Fibroblast of the aortic adventitia (primary cell): ENCODE results near the gene SLC39A1. TPM values are rescaled to one million over a fixed set of nuclear protein-coding genes. Genes with fewer than 3 reads are reported as not detected.

ENCODE experiments used
- DNase-seq: peaks from one replicate; pipeline ENCODE4 v3.0.0-alpha.2; 2010; ENCODE audit warnings: low read depth
- H3K4me3 ChIP-seq: 2 replicates; pipeline ENCODE4 v1.5.1; 2011; ENCODE audit warnings: low read depth, mild to moderate bottlenecking, control low read depth, low read length, moderate library complexity
- total RNA-seq: library from RNA; depleted of rRNA; stranded (reverse); fragments of >200 nt; gene quantifications from 2 replicates; pipeline ENCODE4 v1.2.3, GENCODE V29; 2012; ENCODE audit warnings: low replicate concordance
- TF ChIP-seq, protein P1 (sequence below): IDR thresholded peaks from 2 replicates; pipeline ENCODE4 v1.5.1; 2011; ENCODE audit warnings: mild to moderate bottlenecking, low read length, control low read depth, inconsistent platforms; ENCODE audit not compliant: insufficient read depth

The SLC39A1 gene
- total RNA-seq, 1 donor: 85.9 TPM

DNA sequence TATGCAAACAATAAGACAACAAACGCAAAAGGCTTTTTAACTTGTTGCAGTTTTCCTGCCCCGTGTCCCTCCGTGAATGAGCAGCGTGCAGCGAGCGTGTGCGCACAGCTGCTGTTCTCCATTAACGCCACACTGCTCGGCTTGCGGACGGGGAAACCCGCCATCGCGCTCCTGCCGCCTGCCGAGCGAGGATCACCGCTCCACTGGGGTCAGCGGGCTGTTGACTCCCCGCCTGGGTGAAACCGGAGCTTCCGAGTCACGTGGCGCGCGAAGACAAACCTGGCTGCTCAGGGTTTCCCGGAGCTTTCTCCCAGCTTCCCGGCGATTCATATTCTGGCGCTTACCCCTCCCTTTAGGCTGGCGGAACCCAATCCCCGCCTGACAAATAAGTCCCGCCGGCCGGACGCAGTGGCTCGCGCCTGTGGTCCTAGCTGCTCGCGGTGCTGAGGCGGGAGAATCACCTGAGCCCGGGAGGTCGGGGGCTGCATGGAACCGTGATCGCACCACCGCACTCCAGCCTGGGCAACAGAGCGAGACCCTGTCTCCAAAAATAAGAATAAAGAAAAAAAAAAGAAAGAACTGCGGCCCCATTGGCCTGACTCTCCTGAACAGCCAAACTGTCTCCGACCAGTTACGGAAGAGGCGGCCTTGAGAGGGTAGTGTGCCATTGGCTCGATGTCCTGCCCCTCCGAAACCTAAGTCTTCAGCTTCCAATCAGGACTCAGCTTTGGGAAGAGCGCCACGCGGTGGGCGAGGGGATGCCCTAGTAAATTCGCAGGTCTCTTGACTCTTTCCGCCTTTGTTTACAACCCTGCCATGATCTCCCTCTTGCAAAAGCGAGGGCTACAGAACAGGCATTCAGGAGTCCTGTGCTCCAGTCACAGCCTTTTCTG lies 4.0 kb upstream of the SLC39A1 start, which contains the start of gene CREB3L4:
CREB3L4 (plus strand) TSS at position 796 of the 893 bp plus-strand sequence. CDS start 624 bp downstream, outside the sequence.
- TF ChIP-seq, protein P1, sequence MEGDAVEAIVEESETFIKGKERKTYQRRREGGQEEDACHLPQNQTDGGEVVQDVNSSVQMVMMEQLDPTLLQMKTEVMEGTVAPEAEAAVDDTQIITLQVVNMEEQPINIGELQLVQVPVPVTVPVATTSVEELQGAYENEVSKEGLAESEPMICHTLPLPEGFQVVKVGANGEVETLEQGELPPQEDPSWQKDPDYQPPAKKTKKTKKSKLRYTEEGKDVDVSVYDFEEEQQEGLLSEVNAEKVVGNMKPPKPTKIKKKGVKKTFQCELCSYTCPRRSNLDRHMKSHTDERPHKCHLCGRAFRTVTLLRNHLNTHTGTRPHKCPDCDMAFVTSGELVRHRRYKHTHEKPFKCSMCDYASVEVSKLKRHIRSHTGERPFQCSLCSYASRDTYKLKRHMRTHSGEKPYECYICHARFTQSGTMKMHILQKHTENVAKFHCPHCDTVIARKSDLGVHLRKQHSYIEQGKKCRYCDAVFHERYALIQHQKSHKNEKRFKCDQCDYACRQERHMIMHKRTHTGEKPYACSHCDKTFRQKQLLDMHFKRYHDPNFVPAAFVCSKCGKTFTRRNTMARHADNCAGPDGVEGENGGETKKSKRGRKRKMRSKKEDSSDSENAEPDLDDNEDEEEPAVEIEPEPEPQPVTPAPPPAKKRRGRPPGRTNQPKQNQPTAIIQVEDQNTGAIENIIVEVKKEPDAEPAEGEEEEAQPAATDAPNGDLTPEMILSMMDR: peak; percentile 53
- DNase-seq: peak; percentile 99
- H3K4me3 ChIP-seq: peak within 1 kb of the TSS; percentile 77

GRCh38 chr1:153963850-153964331 lies 554 bp upstream of the SLC39A1 start:
- DNase-seq: peak; percentile 25
- TF ChIP-seq, protein P1: no peak
- peak overlapping the region; percentile 92 for H3K4me3 ChIP-seq

DNA sequence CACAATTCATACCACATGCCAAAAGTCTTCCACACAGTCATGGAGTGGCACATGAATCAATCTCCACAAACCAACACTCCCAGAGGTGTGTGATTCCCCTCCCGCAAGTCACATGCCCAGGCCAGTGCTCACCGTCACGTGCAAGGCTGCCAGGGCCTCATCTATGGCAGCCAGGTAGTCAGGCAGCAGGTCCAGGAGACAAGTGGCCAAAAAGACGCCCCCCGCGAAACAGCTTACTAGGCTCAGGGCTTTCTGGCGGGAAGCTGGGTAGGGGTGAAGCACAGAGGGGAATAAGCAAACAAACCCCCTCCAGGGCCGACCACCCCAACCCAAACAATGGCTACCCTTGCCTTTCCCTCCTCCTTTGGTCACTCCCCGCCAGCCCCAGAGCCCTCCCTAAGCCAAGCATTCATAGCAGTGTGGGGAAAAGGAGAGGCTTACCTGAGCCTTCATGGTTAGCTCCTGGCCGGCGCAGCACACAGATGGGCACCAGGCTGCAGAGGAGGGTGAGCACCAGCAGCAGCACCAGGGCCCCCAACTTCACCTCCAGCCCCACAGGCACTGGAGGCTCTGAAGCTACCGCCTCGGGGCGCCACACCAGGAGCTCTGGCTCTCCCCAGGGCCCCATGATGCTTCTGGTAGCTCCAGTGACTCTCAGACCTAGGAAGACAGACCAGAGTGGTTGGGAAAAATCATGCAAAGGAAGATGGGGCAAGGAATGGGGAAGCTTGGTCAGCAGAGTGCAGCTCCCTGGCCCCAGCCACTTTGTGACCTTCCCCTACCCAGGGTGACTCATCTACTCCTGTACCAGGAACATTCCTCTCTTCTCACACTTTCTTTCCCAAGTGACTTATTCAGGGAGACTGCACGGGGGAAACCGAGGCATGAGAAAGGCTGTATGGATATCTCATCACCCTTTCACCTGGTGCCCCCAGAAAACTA lies 978 bp downstream of the SLC39A1 start:
- TF ChIP-seq, protein P1: no peak
- peak; percentile 43 for DNase-seq
- peak overlapping the region; percentile 92 for H3K4me3 ChIP-seq

- TF ChIP-seq, protein P1: no peak
- DNase-seq: no peak
- H3K4me3 ChIP-seq: peak overlapping the region; percentile 92
Observed at GRCh38 chr1:153961421-153961820, 1.9 kb downstream of the SLC39A1 start.

DNA sequence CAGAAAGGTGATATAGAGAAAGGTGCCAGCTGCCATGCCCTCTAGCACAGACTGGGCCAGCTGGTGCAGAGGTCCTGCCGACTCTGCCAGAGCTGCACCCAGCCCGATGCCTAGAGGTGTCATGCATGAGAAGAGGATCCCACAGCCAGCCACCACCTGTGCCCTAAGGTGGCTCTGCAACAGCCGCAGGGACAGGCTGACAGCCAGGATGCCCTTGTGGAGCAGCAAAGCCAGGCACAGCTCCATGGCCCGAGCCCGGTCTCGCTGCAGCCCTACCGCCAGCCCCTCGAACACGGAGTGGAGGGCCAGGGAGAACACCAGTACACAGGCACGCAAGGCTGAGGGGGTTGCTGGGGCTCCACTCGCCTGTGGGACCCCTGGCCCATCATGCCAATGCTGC lies 3.1 kb downstream of the SLC39A1 start:
- H3K4me3 ChIP-seq: no peak overlapping the region
- TF ChIP-seq, protein P1: no peak
- no peak for DNase-seq

GRCh38 chr1:153959454-153959853 lies 3.9 kb downstream of the SLC39A1 start:
- DNase-seq: no peak
- no peak overlapping the region for H3K4me3 ChIP-seq
- TF ChIP-seq, protein P1: no peak
